ENCODE results near the gene MMP25. TPM values are rescaled to one million over a fixed set of nuclear protein-coding genes. Genes with fewer than 3 reads are reported as not detected.
A peak's percentile ranks its signal among the peaks of the same experiment; 100 is the strongest.
"Not testable (repeated sequence)": the region's sequence is repeated elsewhere in the genome, so short reads cannot be mapped to it uniquely, and the experiment has no call there.

The MMP25 gene
- total RNA-seq, 1 donor from 2014 or later: 1.3 TPM

DNA sequence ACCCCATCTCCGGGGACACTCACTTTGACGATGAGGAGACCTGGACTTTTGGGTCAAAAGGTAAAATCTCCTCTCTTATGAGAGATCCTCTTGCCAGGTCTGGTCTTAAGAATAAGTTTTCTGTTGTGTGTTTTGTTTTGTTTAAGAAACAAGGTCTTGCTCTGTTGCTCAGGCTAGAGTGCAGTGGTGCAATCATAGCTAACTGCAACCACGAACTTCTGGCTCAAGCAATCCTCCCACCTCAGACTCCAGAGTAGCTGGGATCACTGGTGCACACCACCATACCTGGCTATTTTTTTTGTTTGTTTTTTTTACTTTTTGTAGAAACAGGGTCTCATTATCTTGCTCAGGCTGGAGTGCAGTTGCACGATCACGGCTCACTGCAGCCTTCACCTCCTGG is 4.1 kb downstream of the MMP25 start:
- no peak for ATAC-seq (ENCODE audit: poor library complexity)
- intact Hi-C loops (cut with DNase I): loop anchor here (10.0 kb wide), 1 partner anchor 114 kb away; no protein-coding TSS in a partner anchor
- DNase-seq: no peak

DNA sequence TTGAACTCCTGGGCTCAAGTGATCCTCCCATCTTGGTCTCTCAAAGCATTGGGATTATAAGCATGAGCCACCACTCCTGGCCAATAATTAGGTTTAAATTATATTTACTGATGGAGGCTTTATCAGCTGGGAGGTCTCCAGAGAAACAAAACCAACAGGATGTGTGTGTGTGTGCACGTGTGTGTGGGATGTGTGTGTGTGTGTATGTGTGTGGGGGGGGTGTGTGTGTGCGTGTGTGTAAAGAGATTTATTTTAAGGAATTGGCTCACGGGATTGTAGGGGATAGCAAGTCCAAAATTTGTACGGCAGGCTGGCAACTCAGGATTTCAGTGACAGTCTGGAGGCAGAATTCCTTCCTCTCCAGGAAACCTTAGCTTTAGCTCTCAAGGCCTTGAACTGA is 4.6 kb downstream of the MMP25 start:
- DNase-seq (no peak), ATAC-seq (ENCODE audit: poor library complexity) (no peak)
- intact Hi-C loops (cut with DNase I): loop anchor here (10.0 kb wide), 1 partner anchor 114 kb away; no protein-coding TSS in a partner anchor

DNA sequence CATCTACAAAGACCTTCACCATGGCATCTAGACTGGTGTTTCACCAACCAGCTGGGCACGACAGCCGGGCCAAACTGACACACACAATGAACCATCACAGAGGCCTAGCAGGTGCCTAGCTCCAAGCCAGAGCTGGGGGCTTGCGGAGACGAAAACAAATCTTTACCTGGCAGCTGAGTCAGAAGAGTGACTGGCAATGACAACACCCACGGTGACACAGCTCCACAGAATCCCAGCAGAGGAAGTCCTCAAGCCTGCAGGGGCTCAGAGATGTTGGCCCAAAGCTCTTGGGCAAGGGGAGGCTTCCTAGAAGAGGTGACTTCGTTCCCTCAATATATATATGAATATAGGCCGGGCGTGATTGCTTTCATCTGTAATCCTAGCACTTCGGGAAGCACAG is 5.1 kb downstream of the MMP25 start:
- ATAC-seq (ENCODE audit: poor library complexity) (no peak), DNase-seq (no peak)
- intact Hi-C loops (cut with DNase I): loop anchor here (10.0 kb wide), 1 partner anchor 113 kb away; no protein-coding TSS in a partner anchor

DNA sequence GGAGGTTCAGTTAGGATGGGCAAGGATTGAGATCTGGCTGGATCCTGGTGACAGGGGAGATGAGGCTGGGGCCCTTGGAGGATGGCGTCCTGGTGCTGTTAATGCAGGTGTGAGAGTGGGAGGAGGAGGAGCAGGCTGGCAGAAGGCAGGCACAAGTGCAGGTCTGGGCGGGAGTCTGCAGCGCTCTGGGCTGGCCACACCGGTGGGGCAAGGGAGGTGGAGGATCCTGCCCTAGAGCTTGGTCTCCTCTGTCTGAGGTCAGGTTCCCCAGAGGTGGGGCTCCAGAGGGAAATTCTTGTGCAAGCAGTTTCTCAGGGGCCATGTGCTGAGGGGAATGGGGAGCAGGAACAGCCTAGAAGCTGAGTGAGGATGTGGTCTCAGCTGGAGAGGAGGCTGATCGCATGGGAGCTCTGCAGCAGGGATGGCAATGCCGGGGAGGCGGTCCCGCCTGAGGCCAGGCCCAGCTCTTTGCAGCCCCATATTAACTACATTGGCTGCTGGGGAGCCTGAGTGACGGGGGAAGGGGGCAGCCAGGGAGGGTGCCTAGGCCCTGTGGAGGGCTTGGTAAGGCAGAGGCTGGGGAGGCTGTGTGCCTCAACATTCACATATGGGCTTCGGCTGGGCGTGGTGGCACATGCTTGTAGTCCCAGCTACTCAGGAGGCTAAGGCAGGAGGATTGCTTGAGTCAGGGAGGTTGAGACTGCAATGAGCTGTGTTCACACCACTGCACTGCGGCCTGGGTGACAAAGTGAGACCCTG is 6.4 kb downstream of the MMP25 start:
- not testable (repeated sequence) for DNase-seq; ATAC-seq (ENCODE audit: poor library complexity)
- intact Hi-C loops (cut with DNase I): loop anchor here (10.0 kb wide), 1 partner anchor 112 kb away; no protein-coding TSS in a partner anchor

DNA sequence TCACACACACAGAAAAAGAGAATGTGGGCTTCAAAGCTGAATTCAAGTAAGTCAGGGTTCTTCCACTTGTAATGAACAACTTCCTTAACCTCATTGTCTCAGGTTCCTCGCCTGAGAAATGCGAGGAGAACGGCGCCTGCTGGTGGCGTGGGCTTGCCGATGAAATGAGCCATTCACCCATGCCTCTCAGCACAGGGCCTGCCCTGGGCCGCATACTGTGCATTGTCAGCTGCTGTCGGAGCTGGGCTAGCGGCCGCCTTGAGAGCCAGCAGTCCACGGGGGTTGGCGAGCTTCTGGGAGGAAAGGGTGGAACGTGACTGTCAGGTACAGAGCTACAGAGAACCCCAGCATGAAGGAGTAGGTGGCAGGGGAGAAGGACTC is 7.0 kb downstream of the MMP25 start:
- not testable (repeated sequence) for DNase-seq

DNA sequence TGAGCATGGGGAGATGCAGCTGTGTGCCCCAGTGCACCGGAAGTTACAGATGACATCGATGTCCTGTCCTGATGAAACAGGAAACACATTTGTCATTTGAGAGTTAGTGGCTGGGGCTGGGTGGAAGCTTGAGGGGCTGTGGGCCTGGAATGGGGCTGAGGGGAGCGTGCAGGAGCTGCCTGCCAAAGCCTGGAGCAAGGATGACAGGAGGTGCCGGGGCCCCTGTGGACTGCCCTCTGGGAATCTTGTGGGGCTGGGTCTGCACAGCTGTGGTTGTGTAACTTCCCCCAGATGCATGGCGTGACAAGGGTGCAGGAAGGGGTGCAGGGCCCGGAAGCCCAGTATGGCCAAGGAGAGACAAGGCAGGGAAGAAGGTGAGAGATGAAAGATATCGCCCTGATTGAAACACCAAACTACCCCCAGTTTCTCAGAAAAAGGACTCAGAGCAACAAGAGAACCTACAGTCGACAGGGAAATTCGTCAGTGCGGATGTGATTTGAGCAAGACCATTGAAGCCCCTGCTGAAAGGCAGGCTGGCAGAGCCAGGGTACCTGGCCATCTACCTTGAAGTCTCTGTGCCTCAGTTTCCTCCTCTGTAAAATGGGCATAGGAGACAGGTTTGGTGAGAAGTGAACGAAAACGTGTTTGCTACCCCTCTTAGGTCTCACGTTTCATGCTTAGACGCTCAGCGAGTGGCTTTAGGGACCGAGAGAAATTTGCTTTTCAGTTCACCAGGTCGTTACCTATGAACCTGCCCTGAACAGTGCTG is 8.8 kb downstream of the MMP25 start:
- DNase-seq (no peak), ATAC-seq (ENCODE audit: poor library complexity) (no peak)
- intact Hi-C loops (cut with DNase I): loop anchor here (5.0 to 10.0 kb wide), 2 partner anchors 72 to 110 kb away; no protein-coding TSS in a partner anchor

More for the DNA sequence above, 7.0 kb downstream of the MMP25 start:
- intact Hi-C loops (cut with DNase I): loop anchor here (10.0 kb wide), 1 partner anchor 111 kb away; no protein-coding TSS in a partner anchor
- not testable (repeated sequence) for ATAC-seq (ENCODE audit: poor library complexity)

DNA sequence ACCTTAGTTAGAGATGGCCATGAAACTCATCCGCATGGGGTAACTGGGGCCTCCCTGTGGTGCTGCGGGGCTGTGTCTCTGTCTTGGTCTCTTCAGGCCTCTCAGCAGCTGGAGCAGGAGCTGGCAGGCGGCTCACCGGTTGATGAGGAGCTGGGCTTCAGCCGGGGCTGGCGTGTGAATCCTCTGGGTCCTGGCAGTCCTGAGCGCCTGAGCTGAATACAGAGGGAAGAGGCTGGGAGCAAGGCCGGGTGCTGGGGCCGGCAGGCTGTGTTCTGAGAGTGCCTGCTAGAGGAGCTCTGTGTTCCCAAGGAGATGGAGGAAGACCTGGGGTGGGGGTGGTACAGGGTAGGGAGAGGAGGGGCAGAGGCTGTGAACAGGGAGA is 9.4 kb downstream of the MMP25 start:
- ATAC-seq (ENCODE audit: poor library complexity); DNase-seq: not testable (repeated sequence)
- intact Hi-C loops (cut with DNase I): loop anchor here (5.0 to 10.0 kb wide), 2 partner anchors 72 to 109 kb away; no protein-coding TSS in a partner anchor

DNA sequence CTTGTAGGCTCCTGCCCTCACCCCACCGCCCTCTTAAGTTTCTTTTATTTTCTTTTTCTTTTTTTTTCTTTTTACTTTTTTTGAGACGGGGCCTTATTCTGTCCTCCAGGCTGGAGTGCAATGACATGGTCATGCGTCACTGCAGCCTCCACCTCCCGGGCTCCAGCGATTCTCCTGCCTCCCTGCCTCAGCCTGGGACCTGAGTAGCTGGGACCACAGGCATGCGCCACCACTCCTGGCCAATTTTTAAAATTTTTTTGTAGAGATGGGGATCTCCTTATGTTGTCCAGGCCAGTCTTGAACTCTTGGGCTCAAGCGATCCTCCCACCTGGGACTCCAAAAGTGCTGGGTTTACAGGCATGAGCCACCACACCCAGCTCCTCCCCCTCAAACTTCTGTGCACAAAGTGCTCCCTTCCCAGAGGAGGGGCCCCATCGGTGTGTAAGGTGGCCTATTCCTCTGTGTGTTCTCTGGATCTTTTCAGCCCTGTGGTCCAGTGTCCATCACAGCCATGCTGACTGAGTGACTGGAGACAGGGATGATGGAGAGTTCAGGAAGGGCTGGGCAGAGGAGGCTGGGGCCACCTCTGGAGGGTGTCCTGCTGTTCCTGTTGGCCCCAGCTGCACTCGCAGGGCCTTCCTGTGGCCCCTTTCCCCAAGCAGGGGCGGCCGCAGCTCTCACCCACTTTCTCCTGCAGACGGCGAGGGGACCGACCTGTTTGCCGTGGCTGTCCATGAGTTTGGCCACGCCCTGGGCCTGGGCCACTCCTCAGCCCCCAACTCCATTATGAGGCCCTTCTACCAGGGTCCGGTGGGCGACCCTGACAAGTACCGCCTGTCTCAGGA is 10.2 kb downstream of the MMP25 start:
- peak; percentile 36 for DNase-seq
- no peak for ATAC-seq (ENCODE audit: poor library complexity)
- intact Hi-C loops (cut with DNase I): loop anchor here (5.0 to 10.0 kb wide), 2 partner anchors 71 to 108 kb away; no protein-coding TSS in a partner anchor

DNA sequence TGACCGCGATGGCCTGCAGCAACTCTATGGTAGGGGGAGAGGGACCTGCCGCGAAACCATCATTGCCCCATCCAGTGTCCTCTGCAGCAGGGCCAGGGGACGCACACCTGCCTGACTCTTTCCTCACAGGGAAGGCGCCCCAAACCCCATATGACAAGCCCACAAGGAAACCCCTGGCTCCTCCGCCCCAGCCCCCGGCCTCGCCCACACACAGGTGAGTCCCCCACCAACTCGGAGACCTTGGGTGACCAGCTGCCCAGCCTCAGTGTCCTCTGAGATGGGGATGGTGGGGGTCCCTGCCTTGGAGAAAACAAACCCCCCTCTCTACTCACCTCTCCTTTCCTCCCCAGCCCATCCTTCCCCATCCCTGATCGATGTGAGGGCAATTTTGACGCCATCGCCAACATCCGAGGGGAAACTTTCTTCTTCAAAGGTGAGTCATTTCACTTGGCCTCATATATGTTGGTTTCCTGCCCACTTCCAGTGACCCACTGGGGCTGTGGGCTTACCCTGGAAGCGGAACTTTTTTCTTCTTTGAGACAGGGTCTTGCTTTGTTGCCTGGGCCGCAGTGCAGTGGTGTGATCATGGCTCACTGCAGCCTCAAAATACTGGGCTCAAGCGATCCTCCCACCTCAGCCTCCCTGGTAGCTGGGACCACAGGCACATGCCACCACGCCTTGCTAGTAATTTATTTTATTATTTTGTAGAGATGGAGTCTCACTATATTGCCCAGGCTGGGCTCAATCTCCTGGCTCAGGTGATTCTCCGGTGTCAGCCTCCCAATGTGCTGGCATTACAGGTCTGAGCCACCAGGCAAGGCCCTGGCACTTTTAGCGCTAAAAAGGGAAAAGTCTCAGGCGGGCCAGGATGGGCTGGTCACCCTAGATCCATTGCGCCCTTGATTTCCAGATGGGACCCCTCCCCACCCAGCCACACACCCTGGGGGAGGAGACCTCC is 11.1 kb downstream of the MMP25 start:
- DNase-seq (no peak), ATAC-seq (ENCODE audit: poor library complexity) (no peak)
- intact Hi-C loops (cut with DNase I): loop anchor here (5.0 to 10.0 kb wide), 2 partner anchors 70 to 107 kb away; no protein-coding TSS in a partner anchor

DNA sequence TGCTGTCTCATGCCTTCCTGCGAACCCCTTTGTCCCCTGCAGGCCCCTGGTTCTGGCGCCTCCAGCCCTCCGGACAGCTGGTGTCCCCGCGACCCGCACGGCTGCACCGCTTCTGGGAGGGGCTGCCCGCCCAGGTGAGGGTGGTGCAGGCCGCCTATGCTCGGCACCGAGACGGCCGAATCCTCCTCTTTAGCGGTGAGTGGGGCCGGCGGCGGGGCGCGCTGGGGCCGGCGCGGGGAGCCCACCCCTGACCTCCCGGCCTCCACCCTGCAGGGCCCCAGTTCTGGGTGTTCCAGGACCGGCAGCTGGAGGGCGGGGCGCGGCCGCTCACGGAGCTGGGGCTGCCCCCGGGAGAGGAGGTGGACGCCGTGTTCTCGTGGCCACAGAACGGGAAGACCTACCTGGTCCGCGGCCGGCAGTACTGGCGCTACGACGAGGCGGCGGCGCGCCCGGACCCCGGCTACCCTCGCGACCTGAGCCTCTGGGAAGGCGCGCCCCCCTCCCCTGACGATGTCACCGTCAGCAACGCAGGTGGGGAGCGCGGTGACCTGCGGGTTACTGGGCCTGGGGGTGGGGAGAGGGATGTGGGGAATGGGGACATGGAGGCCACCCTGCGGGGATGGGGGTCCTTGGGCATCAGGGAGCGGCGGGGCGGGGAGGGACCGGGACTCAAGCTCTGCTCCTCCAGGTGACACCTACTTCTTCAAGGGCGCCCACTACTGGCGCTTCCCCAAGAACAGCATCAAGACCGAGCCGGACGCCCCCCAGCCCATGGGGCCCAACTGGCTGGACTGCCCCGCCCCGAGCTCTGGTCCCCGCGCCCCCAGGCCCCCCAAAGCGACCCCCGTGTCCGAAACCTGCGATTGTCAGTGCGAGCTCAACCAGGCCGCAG is 12.0 kb downstream of the MMP25 start:
- intact Hi-C loops (cut with DNase I): loop anchor here (5.0 to 10.0 kb wide), 2 partner anchors 69 to 106 kb away; no protein-coding TSS in a partner anchor
- ATAC-seq (ENCODE audit: poor library complexity) (peak; percentile 42), DNase-seq (peak; percentile 72)

DNA sequence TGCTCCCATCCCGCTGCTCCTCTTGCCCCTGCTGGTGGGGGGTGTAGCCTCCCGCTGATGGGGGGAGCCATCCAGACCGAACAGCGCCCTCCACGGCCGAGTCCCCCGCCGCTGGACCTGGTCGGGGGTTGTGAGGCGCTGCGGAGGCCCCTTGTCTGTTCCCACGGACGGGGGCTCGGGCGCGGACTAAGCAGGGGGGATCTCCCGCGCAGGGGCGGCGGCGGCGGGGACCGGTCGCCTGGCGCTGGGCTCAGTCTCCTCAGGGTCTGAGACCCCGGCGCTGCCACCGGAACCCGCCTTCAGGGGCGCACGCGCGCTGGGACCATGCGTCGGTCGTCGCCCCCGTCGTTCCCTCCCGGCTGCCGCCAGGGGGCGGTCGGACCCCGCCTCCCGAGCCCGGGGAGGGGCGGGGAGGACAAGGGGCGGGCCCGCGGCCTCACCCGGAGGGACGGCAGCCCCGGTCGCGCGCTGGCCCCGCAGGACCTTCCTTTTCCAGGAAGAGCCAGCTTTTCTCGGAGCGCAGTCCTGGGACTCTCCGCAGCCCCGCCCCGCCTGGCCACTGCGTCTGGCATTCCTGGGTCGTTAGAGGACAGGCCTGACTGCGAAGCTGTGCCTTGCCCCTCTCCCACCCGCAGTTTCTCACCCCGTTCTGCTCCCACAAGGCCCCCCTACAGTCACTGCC is 12.8 kb downstream of the MMP25 start:
- intact Hi-C loops (cut with DNase I): loop anchor here (5.0 to 10.0 kb wide), 2 partner anchors 68 to 106 kb away; no protein-coding TSS in a partner anchor
- peak; percentile 99 for ATAC-seq (ENCODE audit: poor library complexity)
- DNase-seq: peak; percentile 94

DNA sequence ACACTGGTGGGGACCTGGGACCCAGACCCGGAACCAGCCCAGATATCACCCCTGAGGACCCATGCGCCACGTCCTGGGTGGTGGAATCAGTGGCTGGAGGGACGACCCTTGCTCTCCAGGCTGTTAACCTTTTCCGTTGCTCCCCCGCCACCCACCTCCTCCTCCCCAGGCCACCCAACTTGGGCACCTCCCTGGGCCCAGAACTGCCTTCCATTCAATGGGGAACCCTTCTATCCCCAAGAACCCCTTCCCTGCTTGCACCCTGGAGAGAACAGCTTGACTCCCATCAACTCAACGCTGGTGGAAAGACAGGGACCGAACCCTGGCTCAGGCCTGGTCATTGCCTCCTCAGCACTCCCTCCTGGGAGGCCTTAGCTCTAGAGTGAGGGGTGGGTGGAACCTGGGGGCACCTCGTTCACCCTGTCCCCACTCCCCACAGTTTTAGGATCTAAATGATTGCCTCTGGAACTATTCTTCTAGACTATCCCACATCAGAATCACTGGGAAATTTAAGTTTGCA is 13.4 kb downstream of the MMP25 start:
- intact Hi-C loops (cut with DNase I): loop anchor here (5.0 to 10.0 kb wide), 3 partner anchors 53 to 105 kb away; partner anchors contain the start of gene ZNF205
- ATAC-seq (ENCODE audit: poor library complexity): no peak
- peak; percentile 0 for DNase-seq

DNA sequence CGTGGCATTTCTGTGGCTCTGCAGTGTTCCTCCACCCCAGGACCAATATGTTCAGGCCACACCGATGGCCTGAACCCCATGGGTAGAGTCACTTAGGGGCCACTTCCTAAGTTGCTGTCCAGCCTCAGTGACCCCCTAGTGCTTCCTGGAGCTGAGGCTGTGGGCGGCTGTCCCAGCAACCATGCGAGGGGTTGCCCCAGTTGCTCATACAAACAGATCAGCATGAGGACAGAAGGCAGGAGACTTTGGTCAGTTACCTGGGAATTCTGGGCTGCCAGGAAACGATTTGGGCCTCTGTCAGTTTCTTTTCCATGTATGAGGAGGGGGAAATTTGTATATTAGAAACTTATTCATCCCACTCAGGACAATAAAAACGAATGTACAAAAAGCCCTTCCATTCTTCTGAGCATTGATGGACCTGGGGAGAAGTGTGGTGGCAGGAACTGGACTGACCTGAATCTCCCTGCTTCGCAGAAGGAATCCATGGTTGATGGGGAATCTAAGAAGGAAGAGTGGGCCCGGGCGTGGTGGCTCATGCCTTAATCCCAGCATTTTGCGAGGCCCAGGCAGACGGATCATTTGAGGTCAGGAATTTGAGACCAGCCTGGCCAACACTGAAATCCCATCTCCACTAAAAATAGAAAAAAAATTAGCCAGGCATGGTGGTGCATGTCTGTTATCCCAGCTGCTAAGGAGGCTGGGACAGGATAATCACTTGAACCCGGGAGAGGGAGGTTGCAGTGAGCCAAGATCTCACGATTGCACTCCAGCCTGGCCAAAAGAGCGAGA is 14.2 kb downstream of the MMP25 start:
- ATAC-seq (ENCODE audit: poor library complexity) (no peak), DNase-seq (peak; percentile 19)
- intact Hi-C loops (cut with DNase I): loop anchor here (5.0 kb wide), 1 partner anchor 52 kb away; the partner anchor contains the start of gene ZNF205

DNA sequence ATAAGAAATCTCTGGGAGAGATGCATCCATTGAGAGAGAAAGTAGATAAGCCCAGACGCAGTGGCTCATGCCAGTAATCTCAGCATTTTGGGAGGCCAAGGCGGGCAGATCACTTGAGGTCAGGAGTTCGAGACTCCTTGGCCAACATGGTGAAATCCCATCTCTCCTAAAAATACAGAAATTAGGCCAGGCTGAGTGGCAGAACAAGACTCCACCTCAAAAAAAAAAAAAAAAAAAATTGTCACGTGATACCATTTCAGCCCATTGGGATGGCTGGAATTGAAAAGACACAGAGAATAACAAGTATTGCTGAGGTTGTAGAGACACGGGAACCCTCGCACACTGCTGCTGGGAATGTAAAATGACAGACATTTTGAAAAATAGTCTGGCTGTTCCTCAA is 16.2 kb downstream of the MMP25 start:
- intact Hi-C loops (cut with DNase I): loop anchor here (5.0 kb wide), 1 partner anchor 50 kb away; the partner anchor contains the start of gene ZNF205
- no peak for ATAC-seq (ENCODE audit: poor library complexity)
- DNase-seq: no peak

Measured in Right ventricle myocardium superior (tissue), 1 donor.